ENCODE results near the gene S100A8.
"Not testable (repeated sequence)": the region's sequence is repeated elsewhere in the genome, so short reads cannot be mapped to it uniquely, and the experiment has no call there.

Gene S100A8

DNA sequence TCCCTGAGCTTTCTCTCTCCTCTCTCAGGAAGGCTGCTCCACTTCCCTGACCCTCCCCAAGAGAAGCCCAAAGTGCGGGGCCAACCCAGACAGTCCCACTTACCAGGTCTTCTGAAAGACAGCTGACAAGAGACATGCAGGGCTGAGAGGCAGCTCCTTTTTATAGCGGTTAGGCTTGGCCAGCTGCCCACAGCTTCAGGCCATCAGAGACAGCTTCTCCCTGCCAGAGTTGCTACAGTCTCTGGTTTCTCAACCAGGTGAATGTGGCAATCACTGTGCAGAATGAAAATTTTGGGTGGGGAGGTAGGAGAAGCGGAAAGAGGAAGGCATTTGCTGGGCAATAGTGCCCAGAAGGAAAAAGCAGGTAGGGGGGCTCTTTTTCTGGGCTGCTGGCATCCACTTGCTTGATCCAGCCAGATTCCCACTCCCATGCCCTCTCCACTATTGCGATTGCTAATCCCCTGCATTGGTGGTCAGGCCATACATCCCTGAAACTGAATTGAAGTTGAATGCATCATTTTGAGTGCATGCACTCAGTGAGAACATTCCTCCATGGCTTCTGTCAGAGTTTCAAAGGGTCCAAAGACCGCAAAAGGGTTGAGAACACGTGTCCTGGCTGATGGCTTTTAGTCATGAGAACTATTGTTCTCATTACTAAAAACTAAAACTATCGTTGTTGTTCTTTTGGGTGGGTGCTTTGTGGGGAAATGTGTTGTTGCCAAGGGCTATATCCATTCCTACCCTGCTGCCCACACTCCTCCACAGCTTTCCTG lies at the start of gene S100A8:
S100A8 (minus strand) TSS at position 136 of the 773 bp plus-strand sequence. CDS start 538 bp downstream, outside the sequence.
- DNase-seq = no peak

DNA sequence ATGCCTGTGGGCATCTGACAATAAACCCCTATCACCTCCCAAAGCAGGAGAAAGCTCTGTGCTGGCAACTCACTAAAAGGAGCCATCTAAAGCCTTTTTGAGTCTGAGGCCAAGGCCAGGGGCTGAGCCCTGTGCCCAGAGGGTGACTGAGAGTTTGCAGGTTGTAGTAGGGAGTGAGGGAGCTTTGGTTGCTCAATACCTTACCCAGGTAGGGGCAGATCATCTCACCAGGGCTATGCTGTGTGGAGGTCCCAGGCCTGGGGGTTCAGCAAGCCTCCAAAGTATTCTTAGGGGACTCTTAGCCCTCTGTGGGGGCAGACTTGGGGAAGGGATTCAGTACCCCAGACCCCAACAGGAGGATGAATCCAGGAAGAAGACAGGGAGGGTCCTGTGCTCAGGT lies 48.4 kb upstream of the S100A8 start:
- DNase-seq = no peak

DNA sequence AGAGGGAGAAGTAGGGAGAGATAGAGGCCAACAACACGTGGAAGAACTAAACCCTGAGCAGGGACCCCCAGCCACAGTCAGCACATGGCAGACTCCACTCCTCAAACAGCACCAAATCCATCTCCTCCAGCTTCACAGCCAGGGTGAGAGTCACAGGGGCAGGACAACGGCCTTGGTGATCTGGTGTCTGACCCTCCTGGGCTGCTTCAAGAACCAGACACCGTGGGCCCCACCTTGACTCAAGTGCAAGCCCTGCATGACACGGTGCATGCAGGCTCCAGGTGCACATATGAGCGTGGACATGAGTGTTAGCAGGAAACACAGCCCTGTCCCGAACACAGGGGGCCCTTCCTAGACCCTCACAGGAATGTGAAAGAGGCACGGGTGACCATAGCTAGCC lies 47.7 kb upstream of the S100A8 start:
- no peak for DNase-seq

DNA sequence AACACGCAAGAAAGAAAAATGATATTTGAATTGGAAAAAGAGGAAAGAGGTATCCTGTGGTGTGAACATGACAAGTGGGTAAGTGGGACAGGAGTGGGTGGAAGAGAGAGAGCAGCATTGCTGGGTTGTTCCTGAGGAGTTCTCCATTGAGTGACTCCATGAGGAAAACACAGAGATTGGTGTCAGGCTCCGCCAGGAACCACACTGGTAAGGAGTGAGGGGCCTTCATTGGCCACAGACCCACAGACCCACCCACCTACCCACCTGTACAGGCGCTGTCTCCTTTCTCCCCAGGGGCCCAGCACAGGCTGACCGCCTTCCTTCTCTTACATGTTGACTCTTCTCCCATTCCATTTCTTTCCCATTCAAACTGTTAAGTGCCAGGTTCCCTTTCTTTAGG lies 46.4 kb upstream of the S100A8 start:
- no peak for DNase-seq

DNA sequence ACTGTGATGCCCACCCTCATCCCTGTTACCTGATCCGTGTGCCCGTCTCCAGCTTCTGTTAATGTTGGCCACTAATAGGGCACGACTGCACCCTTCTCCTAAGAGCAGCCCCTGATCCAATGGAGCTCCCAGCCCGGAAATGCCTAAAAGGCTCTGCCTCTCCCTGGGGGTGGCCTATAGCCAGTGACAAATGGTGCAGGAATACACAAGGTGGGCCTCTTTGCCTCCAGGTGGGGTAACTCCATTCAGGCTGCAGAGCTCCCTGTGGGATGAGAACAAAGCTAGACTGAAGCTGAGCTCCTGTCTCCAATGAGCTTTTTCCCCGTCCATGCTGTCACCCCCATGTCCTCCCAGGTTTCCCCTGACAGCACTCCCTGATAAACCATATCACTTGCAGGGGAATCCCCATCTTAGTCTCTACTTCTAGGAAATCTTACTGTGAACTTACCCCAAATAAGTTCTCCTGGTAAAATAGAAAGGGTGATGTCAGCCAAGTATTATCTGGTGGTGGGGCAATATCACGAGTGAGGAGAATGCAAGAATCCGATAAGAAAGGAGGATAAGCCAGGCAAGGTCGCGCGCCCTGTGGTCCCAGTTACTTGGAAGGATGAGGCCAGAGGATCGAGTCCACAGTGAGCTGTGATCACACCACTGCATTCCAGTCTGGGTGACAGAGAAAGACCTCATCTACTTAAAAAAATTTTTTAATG lies 44.0 kb upstream of the S100A8 start:
- DNase-seq = no peak

DNA sequence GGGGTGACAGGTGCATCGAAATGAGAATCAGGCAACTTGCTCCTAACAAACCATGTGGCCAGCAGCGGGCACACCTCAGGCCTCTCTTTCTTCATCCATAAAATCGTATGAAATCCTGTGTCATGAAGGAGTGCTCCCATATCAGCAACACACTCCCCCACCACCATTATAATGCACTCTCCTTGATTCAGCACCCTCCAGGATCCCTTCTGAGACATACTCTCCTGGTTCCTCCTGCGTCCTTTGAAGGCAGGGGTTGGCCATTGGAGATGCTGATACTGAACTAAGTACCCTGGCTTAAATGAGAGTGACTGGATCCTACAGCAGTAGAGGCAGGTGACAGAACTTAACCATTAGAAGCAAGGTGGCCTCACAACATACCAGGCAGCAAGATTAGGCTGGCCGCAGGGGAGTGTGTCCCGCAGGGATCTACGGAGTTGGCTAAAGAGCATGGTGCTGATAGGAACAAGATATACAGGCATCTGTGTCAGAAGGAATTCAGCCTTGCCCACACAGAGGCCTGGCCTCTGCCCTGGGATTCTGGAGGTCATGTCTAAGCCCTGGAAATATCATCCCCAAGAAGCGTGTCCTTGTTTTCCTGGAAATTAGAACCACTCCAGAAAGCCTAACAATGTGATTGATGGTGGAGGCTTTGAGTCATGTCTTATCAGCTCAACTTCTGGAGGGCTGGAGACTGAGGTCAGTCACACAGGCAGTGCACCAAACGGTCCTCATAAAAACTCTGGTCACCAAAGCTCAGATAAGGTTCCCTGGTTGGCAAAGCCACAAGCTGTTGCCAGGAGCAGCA lies 42.2 kb upstream of the S100A8 start:
- DNase-seq = no peak

DNA sequence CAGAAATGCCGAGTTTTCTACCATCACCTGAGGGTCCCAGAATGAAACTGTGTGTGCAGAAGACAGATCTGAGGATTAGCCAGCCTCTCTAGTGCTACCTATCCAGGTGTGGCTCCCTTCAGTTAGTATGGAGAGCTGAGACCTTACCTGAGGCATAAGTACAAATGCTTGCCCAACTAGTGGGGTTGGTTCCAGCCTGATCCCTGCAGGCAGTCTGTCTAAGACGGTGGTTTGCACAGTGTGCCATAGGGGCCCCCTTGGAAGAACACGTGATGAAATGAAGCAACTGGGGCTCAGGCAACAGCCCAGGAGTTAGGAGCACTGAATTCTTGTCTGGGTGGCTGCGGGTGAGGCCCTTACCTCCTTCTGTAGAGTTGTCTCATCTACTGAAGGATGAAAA lies 41.1 kb upstream of the S100A8 start:
- DNase-seq = no peak

DNA sequence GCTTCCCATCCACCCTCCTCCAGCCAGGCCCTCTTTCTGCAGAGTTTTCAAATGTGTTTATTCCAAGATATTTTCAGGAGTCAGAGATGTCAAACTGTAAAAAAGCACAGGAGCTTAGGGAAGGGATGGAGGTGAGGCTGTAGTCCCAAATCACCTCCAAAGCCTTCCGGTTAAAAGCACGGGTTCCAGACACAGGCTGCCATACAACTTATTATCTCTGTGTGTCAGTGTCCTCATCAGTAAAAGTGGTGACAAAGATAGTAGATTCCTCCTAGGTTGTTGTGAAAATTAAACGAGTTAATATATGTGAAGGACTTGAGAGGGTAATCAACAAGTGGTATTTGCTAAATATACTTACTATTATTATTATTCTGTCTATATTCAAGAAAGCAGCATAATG lies 40.6 kb upstream of the S100A8 start:
- DNase-seq = no peak

DNA sequence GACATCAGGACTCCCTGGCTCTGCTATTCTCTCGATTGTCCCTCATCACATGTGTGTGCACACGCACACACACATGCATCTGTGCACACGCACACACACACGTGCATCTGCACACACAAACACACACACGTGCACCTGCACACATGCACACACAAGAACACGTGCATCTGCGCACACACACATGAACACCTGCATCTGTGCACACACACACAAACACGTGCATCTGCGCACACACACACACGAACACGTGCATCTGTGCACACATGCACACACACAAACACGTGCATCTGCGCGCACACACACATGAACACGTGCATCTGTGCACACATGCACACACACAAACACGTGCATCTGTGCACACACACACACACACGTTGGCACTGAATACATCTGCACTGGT lies 40.1 kb upstream of the S100A8 start:
- no peak for DNase-seq

DNA sequence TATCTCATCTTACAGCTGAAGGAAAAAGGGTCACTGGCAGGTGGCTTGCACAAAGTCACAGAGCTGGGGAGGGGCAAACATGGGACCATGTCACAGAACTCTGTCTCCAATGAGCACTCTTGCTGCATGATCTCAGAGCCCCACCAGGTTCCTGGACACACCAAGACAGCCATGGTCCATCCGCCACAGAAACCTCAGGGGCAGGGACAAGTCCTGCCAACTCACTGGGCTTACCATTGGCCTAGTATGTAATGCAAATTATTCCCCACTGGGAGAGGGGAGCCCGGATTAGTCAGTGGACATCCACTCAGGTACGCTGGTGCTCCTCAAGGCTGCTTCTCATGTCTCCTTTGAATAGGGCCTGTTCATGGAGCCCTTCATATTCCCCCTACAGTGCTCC lies 39.7 kb upstream of the S100A8 start:
- no peak for DNase-seq

DNA sequence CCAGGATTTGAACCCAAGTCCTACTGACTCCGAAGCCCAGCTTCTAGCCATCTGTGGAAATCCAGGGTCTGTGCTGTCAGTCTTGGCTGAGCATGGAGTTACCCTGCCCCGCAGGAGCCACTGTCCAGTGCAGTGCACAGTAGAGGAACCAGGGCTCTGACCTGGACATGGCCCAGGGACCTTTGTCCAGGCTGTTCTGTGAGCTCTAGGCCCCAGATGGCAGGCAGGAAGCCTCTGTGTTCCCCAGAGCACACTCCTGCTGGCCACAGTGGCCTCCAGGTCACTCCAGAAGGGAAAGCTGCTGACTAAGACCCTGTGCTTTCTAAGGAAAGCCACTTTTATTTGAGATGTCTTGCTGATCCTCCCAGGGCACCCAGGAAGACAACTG lies 39.3 kb upstream of the S100A8 start:
- DNase-seq = no peak

DNA sequence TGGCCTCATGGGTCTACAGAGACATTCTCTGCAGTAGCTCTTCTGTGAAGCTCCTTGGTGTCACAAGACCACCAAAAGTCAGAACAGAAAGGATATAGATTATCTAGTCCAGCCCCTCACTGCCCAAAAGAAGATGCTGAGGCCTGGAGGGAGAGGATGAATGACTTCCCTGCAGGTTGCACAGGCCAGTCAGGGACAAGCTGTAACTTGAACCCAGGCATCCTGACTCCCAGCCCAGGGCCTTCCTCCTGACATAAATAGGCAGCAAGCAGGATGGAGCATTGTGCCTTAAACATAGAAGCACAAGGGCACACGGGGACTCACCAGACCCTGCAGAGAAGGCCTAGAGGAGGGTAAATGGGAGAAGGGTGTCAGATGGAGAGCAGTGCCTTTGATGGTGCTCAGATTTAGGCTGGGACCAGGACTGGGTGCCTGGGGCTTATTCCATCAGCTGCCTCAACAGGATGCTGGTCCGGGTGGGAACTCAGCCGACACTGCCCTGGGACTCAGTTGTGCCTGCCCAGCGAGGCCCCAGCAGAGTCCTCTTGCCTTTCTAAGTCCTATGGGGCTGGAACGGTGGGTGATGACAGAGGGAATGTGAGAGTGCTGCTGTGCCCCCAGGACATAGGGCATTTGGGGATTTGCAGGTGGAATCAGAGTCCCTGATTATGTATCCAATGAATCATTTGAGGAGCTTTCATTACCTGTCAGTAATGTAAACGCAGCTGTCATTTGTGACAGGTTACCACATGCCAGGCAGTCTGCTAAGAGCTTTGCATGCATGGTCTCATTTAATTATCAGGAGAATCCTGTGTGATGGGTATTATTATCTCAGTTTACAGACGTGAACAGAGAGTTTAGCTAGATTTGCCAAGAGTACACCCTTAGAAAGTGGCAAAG lies 38.6 kb upstream of the S100A8 start:
- DNase-seq = peak; percentile 70

DNA sequence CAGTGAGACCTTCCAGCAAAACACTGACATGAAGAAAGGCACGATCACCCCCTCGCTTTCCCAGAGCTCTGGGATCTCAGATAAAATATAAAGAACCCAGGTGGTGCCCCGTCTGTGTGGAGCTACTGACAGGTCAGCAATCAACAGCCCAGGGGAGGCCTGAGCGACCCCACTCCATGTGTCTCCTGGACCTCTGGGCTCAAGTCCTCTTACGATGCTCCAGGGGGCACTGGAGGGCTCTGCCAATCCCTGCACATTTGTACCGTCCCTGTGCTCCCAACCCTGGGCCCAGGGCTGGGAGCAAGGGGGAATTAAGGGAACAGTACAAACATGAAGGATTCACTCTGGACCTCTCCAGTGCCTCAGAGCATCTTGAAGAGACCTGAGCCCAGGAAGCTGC lies 37.9 kb upstream of the S100A8 start:
- peak; percentile 36 for DNase-seq

DNA sequence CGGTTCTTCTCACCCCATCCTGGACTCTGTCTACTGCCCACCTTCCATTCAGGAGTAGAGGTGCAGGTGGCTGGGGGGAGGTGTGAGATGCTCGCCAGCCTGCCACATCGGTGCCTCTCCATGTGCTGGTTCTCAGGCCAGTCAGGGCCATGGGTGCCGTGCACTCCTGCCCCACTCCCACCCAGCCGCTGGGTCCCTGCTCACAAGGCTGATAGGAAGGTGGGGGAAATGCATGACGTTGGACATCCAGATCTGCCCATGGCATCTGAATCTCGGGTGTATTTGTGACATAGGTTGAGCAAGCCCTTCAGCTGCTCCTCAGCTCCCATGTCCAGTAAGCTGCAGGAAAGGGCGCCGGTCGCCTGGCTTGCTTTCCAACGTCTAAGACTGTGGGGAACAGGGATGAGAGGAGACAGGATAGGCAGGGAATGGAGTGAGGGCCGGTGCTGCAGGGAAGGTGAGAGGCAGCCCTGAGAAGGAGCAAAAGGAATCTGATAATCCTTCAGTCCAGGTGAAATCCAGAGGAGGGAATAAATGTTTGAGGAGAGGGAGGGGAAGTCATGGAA lies 37.3 kb upstream of the S100A8 start:
- no peak for DNase-seq

DNA sequence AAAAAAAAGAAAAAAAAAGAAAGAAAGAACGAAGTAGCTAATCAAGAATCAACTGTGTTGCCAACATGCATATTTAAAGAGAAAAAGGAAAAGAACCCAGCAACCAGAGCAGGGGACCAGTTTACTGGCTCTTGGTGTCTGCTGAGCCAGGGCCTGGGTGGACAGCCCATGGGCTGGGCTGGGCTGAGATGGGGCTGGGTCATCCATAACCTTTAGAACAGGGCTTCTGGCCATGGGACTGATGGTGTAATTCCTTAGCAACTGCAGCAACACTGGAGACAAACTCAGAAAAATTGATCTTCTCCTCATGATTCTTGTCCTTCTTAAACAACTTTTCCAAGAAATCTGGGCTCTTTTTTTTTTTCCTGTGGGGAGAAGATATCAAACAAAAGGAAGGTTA lies 35.9 kb upstream of the S100A8 start:
- DNase-seq = no peak

DNA sequence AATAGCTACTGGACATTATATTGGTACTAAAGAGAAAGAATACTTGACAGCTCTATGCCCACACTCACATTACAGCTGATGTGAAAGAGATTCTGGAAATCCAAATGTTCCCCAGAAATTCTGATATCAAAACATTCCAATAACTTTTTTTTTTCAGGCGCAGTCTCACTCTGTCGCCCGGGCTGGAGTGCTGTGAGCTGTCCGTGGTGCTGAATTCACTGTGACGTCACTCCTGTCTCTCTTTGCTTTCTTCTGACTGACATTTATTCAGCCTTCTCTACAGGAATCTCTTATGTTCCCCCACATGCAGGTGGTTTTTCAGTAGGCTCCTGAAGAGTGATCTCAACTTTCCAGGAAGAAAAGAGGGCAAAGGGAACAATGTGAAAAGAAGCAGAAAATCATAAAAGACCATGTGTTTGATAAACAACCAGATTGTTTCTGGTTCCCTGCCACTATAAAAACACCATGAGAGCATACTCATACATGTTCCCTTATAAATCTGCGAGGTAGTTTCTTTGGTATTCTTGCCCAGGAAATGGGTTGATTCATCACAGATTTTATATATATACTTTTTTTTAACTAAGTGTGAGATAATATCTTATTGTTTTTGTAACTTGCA lies 31.7 kb upstream of the S100A8 start:
- DNase-seq = no peak

DNA sequence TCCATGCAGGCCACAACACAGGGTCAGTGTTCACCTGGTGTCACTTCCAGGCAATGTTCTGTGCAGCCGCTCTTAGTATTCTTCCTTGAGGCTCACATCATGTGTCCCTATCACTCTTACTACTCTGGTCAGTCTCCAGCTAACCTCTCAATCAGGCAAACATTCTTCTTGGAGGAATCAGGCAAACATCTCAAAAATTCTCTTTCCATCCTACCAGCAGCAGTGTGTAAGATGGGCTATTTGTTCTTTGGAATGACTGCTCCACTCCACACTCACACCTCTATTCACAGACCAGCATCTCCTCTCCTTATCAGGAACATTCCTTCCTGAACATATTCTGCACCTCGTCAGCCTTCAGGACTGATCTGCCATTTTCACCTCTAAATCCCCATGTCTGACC lies 29.4 kb upstream of the S100A8 start:
- DNase-seq = no peak

DNA sequence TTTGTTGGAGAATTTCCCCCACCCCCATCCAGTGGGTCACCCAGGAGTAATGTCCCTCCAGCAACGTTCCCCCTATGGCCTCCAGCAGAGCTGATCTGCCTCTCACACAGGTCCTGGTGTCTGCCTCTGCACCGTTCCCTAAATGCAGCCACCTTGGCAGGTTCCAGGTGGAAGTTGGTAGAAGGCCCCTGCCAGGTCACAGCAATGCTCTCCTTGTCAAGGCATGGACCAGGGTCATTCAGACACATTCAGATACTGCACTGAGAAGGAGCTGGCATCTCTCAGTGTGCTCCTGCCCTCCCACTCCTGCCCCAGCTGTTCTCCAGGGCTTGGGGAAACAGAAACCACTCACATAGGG lies 28.5 kb upstream of the S100A8 start:
- not testable (repeated sequence) for DNase-seq

DNA sequence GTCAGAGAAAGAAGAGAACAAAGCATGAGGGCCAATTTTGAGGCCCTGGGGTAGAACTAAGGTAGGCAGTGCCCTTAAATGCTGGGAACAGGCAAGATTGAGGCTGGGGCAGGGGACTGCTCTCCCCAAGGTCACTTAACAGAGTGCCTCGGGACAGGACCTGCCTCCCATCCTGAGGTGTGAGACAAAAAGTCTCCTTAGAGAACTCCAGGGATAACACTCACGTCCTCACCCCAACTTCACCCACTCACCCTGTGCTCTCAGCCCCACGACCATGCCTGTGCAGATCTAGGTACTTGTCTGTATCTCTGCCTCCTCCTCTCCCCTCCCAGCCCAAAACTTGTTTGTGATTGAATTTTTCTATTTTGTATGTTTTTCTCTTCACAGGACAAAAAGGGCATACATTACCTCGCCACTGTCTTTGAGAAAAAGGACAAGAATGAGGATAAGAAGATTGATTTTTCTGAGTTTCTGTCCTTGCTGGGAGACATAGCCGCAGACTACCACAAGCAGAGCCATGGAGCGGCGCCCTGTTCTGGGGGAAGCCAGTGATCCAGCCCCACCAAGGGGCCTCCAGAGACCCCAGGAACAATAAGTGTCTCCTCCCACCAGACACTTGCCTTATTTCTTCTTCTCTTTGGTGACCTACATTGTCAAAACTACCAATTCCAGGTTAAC lies 28.0 kb upstream of the S100A8 start:
- not testable (repeated sequence) for DNase-seq

DNA sequence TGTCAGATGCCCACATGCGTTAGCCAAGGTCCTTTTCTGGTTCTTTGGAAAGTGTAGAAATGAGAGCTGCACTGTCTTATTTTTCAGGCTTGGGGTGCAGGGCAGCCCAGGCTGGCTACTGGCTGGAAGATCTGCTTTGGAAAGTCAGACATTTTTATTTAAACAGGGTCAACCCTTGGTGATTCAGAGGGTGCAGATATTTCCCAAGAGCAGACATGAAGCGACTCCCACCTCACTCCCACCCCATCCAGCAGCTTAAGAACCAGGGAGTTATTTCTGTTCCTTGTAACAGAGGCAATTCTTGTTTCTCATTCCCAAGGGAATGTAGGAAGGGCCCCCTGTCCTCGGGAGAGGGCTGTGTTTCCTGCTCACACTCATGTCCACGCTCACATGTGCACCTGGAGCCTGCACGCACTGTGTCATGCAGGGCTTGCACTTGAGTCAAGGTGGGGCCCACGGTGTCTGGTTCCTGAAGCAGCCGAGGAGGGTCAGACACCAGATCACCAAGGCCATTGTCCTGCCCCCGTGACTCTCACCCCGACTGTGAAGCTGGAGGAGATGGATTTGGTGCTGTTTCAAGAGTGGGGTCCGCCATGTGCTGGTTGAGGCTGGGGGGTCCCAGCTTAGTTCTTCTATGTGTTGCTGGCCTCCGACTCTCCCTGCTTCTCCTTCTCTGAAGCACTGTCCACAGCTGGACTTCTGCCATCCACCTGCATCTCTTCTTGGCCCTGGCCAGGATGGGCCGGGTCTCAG lies 26.4 kb upstream of the S100A8 start:
- no peak for DNase-seq

All from COR-L47 (cell line).